H7 (cell line): Measurements from ENCODE around the gene PPIB. TPM values are rescaled to one million over a fixed set of nuclear protein-coding genes. Genes with fewer than 3 reads are reported as not detected.
"Not testable (repeated sequence)": the region's sequence is repeated elsewhere in the genome, so short reads cannot be mapped to it uniquely, and the experiment has no call there.

Source experiments
- DNase-seq: peaks from one replicate; pipeline ENCODE4 v3.0.0; 2012
- H3K27me3 ChIP-seq: 2 replicates; pipeline ENCODE4 v1.6.0; 2011; ENCODE audit warnings: mild to moderate bottlenecking, low read length; ENCODE audit not compliant: control insufficient read depth, insufficient read depth
- H3K36me3 ChIP-seq: replicated peaks from 2 replicates; pipeline ENCODE4 v1.5.1; 2011; ENCODE audit warnings: low read length; ENCODE audit not compliant: control insufficient read depth, insufficient read depth
- H3K4me3 ChIP-seq: 2 replicates; pipeline ENCODE4 v1.5.1; 2011; ENCODE audit warnings: low read depth, mild to moderate bottlenecking, control low read depth, low read length, moderate library complexity; ENCODE audit not compliant: insufficient read depth
- total RNA-seq: library from RNA; depleted of rRNA; stranded (reverse); fragments of >200 nt; shearing (Covaris generic); gene quantifications from 2 replicates; pipeline ENCODE4 v1.2.3, GENCODE V29; 2014

PPIB gene
- total RNA-seq, 1 experiment from 2014 or later: 356 TPM

GRCh38 chr15:64137226-64137833 is 25.5 kb downstream of the PPIB start:
- no peaks in the 10 kb centered on the region for H3K27me3 ChIP-seq
- peaks cover 18% of the 10 kb centered on the region for H3K36me3 ChIP-seq
- no peak overlapping the region for H3K4me3 ChIP-seq
- peak; percentile 59 for DNase-seq

GRCh38 chr15:64136347-64136746 is 26.5 kb downstream of the PPIB start:
- Histone ChIP-seq H3K4me3 (no peak overlapping the region), H3K36me3 (peaks cover 27% of the 10 kb centered on the region), H3K27me3 (no peaks in the 10 kb centered on the region)
- no peak for DNase-seq

- DNase-seq: no peak
- Histone ChIP-seq H3K4me3 (no peak overlapping the region), H3K36me3 (peaks cover 33% of the 10 kb centered on the region), H3K27me3 (no peaks in the 10 kb centered on the region)
Measured at GRCh38 chr15:64134345-64134829, 28.4 kb downstream of the PPIB start.

GRCh38 chr15:64133623-64134344 is 29.0 kb downstream of the PPIB start:
- no peak overlapping the region for H3K4me3 ChIP-seq
- peaks cover 33% of the 10 kb centered on the region for H3K36me3 ChIP-seq
- H3K27me3 ChIP-seq: no peaks in the 10 kb centered on the region
- peak; percentile 30 for DNase-seq

GRCh38 chr15:64132217-64132616 is 30.6 kb downstream of the PPIB start:
- H3K4me3 ChIP-seq: no peak overlapping the region
- no peaks in the 10 kb centered on the region for H3K27me3 ChIP-seq
- H3K36me3 ChIP-seq: peaks cover 38% of the 10 kb centered on the region
- DNase-seq: no peak

GRCh38 chr15:64131547-64131946 is 31.3 kb downstream of the PPIB start:
- Histone ChIP-seq H3K27me3 (no peaks in the 10 kb centered on the region), H3K36me3 (peaks cover 33% of the 10 kb centered on the region), H3K4me3 (no peak overlapping the region)
- no peak for DNase-seq

GRCh38 chr15:64130159-64130558 is 32.7 kb downstream of the PPIB start:
- no peak for DNase-seq
- H3K36me3 ChIP-seq: peaks cover 31% of the 10 kb centered on the region
- H3K4me3 ChIP-seq: no peak overlapping the region
- no peaks in the 10 kb centered on the region for H3K27me3 ChIP-seq

GRCh38 chr15:64127521-64128270 is 35.1 kb downstream of the PPIB start:
- Histone ChIP-seq H3K36me3 (peaks cover 29% of the 10 kb centered on the region), H3K4me3 (no peak overlapping the region), H3K27me3 (no peaks in the 10 kb centered on the region)
- DNase-seq: no peak

- Histone ChIP-seq H3K4me3 (no peak overlapping the region), H3K36me3 (peaks cover 21% of the 10 kb centered on the region), H3K27me3 (no peaks in the 10 kb centered on the region)
- DNase-seq: no peak
Measured at GRCh38 chr15:64125978-64126377, 36.8 kb downstream of the PPIB start.

GRCh38 chr15:64122936-64123351 is 39.9 kb downstream of the PPIB start:
- DNase-seq: no peak
- H3K36me3 ChIP-seq: peaks cover 14% of the 10 kb centered on the region
- no peak overlapping the region for H3K4me3 ChIP-seq
- no peaks in the 10 kb centered on the region for H3K27me3 ChIP-seq

GRCh38 chr15:64122444-64122843 is 40.4 kb downstream of the PPIB start:
- Histone ChIP-seq H3K36me3 (peaks cover 9% of the 10 kb centered on the region), H3K4me3 (no peak overlapping the region), H3K27me3 (no peaks in the 10 kb centered on the region)
- no peak for DNase-seq

- H3K4me3 ChIP-seq: no peak overlapping the region
- H3K27me3 ChIP-seq: no peaks in the 10 kb centered on the region
- no peak for DNase-seq
- H3K36me3 ChIP-seq: peaks cover 9% of the 10 kb centered on the region
Measured at GRCh38 chr15:64121614-64122013, 41.2 kb downstream of the PPIB start.

GRCh38 chr15:64120322-64120721 is 42.5 kb downstream of the PPIB start:
- not testable (repeated sequence) for H3K27me3 ChIP-seq, DNase-seq, H3K4me3 ChIP-seq, H3K36me3 ChIP-seq

- no peaks in the 10 kb centered on the region for H3K27me3 ChIP-seq
- peaks cover 2% of the 10 kb centered on the region for H3K36me3 ChIP-seq
- DNase-seq: no peak
- no peak overlapping the region for H3K4me3 ChIP-seq
Measured at GRCh38 chr15:64117759-64118487, 44.9 kb downstream of the PPIB start.
